ENCODE data around the gene PCP4L1.

The PCP4L1 gene

DNA sequence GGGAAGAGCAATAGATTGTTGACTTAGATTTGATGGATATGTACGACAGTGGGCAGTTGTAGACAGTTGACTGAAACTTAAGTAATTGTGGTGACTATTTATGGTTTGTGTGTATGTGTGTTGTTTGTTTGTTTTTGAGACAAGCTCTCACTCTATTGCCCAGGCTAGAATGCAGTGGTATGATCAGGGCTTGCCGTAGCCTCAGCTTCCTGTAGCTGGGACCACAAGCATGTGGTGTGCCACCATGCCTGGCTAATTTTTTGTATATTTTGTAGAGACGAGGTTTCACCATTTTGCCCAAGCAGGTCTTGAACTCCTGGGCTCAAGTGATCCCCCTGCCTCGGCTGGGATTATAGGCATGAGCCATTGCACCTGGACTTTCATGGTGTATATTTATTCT, 65.5 kb downstream of the PCP4L1 start:
- Histone ChIP-seq H3K4me3 (replicated peaks; ENCODE audit: insufficient read depth, low read length) (no peak overlapping the region), H3K27me3 (ENCODE audit: insufficient read depth, poor library complexity, severe bottlenecking) (no peaks in the 10 kb centered on the region), H3K27ac (replicated peaks) (no peak overlapping the region)
- DNase-seq (ENCODE audit: low read depth in 1 of 2, low spot score in 1 of 2), result no peak
- TF ChIP-seq, protein P1, sequence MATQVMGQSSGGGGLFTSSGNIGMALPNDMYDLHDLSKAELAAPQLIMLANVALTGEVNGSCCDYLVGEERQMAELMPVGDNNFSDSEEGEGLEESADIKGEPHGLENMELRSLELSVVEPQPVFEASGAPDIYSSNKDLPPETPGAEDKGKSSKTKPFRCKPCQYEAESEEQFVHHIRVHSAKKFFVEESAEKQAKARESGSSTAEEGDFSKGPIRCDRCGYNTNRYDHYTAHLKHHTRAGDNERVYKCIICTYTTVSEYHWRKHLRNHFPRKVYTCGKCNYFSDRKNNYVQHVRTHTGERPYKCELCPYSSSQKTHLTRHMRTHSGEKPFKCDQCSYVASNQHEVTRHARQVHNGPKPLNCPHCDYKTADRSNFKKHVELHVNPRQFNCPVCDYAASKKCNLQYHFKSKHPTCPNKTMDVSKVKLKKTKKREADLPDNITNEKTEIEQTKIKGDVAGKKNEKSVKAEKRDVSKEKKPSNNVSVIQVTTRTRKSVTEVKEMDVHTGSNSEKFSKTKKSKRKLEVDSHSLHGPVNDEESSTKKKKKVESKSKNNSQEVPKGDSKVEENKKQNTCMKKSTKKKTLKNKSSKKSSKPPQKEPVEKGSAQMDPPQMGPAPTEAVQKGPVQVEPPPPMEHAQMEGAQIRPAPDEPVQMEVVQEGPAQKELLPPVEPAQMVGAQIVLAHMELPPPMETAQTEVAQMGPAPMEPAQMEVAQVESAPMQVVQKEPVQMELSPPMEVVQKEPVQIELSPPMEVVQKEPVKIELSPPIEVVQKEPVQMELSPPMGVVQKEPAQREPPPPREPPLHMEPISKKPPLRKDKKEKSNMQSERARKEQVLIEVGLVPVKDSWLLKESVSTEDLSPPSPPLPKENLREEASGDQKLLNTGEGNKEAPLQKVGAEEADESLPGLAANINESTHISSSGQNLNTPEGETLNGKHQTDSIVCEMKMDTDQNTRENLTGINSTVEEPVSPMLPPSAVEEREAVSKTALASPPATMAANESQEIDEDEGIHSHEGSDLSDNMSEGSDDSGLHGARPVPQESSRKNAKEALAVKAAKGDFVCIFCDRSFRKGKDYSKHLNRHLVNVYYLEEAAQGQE (IDR thresholded peaks at IDR 0.05; ENCODE audit: insufficient replicate concordance, low read depth), result no peak
- TF ChIP-seq, protein P2, sequence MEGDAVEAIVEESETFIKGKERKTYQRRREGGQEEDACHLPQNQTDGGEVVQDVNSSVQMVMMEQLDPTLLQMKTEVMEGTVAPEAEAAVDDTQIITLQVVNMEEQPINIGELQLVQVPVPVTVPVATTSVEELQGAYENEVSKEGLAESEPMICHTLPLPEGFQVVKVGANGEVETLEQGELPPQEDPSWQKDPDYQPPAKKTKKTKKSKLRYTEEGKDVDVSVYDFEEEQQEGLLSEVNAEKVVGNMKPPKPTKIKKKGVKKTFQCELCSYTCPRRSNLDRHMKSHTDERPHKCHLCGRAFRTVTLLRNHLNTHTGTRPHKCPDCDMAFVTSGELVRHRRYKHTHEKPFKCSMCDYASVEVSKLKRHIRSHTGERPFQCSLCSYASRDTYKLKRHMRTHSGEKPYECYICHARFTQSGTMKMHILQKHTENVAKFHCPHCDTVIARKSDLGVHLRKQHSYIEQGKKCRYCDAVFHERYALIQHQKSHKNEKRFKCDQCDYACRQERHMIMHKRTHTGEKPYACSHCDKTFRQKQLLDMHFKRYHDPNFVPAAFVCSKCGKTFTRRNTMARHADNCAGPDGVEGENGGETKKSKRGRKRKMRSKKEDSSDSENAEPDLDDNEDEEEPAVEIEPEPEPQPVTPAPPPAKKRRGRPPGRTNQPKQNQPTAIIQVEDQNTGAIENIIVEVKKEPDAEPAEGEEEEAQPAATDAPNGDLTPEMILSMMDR (IDR thresholded peaks at IDR 0.05; ENCODE audit: insufficient read depth, low read length), result no peak
- no peak for TF ChIP-seq GABPA (IDR thresholded peaks at IDR 0.05; ENCODE audit: low read depth)
- TF ChIP-seq POLR2AphosphoS5 (IDR thresholded peaks at IDR 0.05; ENCODE audit: low read depth), result no peak
- TF ChIP-seq SPI1 (IDR thresholded peaks at IDR 0.05; ENCODE audit: borderline replicate concordance, low read depth), result no peak

DNA sequence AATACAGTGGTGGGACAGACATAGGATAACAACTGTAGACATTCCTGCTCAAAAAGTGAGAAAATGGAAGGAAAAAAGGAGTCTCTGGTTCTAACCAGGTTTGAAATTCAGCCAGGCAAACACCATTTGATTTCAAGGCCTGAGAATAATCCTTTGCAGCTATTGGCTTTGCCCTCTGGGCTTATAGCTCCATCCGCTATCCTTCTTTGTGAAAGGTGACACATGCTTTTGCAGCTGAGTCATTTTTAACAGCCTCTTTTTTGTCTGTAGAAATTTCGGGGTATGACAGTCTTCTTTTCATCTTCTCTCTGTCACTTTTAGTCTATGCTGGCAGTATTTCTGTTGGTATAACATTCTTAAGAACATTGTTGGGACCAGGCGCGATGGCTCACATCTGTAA, 71.8 kb downstream of the PCP4L1 start:
- TF ChIP-seq, protein P1 (IDR thresholded peaks at IDR 0.05; ENCODE audit: insufficient replicate concordance, low read depth), result no peak
- TF ChIP-seq SPI1 (IDR thresholded peaks at IDR 0.05; ENCODE audit: borderline replicate concordance, low read depth), result no peak
- no peak for TF ChIP-seq POLR2AphosphoS5 (IDR thresholded peaks at IDR 0.05; ENCODE audit: low read depth)
- TF ChIP-seq, protein P2 (IDR thresholded peaks at IDR 0.05; ENCODE audit: insufficient read depth, low read length), result no peak
- no peak for TF ChIP-seq GABPA (IDR thresholded peaks at IDR 0.05; ENCODE audit: low read depth)

DNA sequence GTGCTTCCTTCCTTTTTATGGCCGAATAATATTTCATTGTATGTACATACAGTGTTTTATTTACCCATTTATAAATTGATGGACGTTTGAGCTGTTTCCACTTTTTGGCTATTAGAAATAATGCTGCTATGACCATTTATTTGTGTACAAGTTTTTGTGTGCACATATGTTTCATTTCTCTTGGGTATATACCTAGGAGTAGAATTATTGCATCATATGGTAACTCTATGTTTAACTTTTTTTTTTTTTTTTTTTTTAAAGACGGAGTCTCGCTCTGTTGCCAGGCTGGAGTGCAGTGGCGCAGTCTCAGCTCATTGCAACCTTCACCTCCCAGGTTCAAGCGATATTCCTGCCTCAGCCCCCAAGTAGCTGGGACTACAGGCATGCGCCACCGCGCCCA, 74.6 kb downstream of the PCP4L1 start:
- Histone ChIP-seq H3K4me3 (replicated peaks; ENCODE audit: insufficient read depth, low read length) (no peak overlapping the region), H3K27ac (replicated peaks) (no peak overlapping the region), H3K27me3 (ENCODE audit: insufficient read depth, poor library complexity, severe bottlenecking) (no peaks in the 10 kb centered on the region)
- DNase-seq (ENCODE audit: low read depth in 1 of 2, low spot score in 1 of 2), result no peak
- no peak for TF ChIP-seq SPI1 (IDR thresholded peaks at IDR 0.05; ENCODE audit: borderline replicate concordance, low read depth)
- no peak for TF ChIP-seq POLR2AphosphoS5 (IDR thresholded peaks at IDR 0.05; ENCODE audit: low read depth)
- no peak for TF ChIP-seq GABPA (IDR thresholded peaks at IDR 0.05; ENCODE audit: low read depth)

More for the DNA sequence above, 71.8 kb downstream of the PCP4L1 start:
- no peak for DNase-seq (ENCODE audit: low read depth in 1 of 2, low spot score in 1 of 2)
- no peaks in the 10 kb centered on the region for H3K27me3 ChIP-seq (ENCODE audit: insufficient read depth, poor library complexity, severe bottlenecking)
- no peak overlapping the region for H3K4me3 ChIP-seq (replicated peaks; ENCODE audit: insufficient read depth, low read length)
- H3K27ac ChIP-seq (replicated peaks), result no peak overlapping the region

Small RNAs within 50 kb of the gene (microRNA-seq; reads per million reads assigned to microRNA genes)
- 0.90 reads per million for gene MIR5187

Measured in HL-60 (cell line).